ENCODE results near the gene CALN1. TPM values are rescaled to one million over a fixed set of nuclear protein-coding genes. Genes with fewer than 3 reads are reported as not detected.
"Not testable (repeated sequence)": the region's sequence is repeated elsewhere in the genome, so short reads cannot be mapped to it uniquely, and the experiment has no call there.

Gene CALN1
- total RNA-seq, 2 donors from 2014 or later: not detected

- DNase-seq (no peak), ATAC-seq (no peak)
- intact Hi-C loops (cut with DNase I): loop anchor here in 1 of 2 donors (2.0 to 10.0 kb wide), 2 partner anchors 741 to 881 kb away; no protein-coding TSS in a partner anchor
Observed at GRCh38 chr7:71753956-71754664, 658.0 kb downstream of the CALN1 start.

DNA sequence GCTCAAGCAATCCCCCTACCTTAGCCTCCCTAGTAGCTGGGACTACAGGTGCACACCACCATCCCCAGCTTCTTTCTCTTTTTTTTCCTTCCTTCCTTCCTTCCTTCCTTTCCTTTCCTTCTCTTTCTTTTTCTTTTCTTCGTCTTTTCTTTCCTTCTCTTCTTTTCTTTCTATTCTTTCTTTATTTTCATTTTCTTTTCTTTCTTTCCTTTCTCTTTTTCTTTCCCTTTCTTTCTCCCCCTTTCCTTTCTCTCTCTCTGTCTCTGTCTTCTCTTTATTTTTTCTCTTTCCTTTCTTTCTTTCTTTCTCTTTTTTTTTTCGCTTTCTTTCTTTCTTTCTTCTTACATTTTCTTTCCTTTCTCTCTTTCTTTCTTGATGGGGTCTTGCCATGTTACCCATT lies 658.9 kb downstream of the CALN1 start:
- no peak for ATAC-seq
- intact Hi-C loops (cut with DNase I): loop anchor here in 1 of 2 donors (2.0 to 10.0 kb wide), 2 partner anchors 742 to 882 kb away; no protein-coding TSS in a partner anchor
- no peak for DNase-seq

DNA sequence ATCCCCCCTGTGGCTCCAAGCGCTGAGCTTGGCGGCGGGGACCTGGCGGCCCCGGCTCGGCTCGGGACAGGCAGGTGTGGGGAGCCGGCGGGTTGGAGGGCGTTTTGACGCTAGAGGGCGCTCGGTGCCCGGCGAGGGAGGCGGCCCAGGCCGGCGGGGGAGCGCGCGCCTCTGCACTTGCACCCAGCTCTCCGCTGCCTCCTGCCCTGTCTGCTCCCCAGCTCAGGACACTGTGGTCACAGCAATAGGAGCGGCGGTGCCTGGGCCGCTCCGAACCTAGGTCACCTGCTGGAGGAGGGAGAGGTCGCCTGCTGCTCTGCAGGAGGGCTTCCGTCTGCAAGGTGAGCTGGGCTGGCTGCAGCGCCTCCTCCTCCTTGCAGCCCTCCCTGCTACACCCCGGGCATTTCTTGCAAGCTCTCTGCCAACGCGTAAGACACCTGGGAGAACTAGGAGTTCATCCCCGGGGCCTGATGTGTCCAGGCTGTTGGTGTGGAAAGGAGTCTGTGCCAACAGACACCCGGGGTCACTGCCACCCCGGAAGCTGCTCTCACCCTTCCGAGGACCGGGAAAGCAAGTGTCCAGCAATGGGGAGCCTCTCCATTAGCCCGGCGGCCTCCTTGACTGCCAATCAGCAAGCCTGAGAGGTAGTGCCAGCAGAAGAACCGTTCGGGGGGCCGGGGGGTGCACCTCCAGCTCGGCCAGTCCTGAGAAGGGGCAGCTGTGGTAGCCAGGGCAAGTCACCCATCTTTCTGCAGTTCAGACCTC lies 659.8 kb downstream of the CALN1 start:
- ATAC-seq: peak; percentile 59 to 77
- intact Hi-C loops (cut with DNase I): loop anchor here in 1 of 2 donors (2.0 to 10.0 kb wide), 2 partner anchors 742 to 882 kb away; no protein-coding TSS in a partner anchor
- peak; percentile 31 for DNase-seq

DNA sequence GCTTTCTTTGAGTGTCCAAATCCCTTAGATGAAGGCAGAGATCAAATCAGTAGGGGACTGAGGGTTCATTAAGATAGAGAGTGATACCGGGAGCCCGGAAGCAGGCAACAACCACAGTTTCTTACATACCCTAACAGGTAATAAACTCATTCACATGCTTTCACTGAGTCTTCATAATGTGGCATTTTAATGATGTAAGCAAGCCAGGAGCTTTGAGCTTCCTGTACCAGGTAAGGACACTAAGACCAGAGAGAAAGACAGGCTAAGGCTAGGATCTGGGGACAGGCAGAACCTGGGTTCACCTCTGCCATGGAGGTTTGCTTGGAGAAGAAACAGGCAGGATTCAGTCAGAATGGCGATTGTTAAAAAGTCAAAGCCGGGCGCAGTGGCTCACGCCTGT lies 661.8 kb downstream of the CALN1 start:
- DNase-seq: no peak
- no peak for ATAC-seq
- intact Hi-C loops (cut with DNase I): loop anchor here in 1 of 2 donors (10.0 kb wide), 1 partner anchor 885 kb away; no protein-coding TSS in a partner anchor

DNA sequence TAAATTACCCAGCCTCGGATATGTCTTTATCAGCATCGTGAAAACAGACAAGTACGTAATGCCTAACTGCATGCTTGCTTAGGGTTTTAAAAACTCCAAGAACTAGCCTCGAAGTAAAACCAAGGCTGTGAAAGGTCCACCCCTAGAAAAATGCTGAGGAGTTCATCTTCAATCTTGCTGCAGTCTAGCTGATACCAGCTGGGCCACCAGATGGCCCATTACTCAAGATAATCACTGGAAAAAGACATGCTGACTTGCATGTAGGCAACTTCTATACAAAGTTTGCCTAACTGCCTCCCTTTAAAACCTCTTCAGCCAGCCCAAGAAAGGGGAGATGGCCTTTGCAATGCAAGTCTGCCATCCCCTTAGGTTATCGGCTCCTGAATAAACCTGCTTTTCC lies 666.1 kb downstream of the CALN1 start:
- ATAC-seq: no peak
- intact Hi-C loops (cut with DNase I): no loop called here
- DNase-seq: no peak

- DNase-seq: no peak
- intact Hi-C loops (cut with DNase I): no loop called here
- ATAC-seq: no peak
Observed at GRCh38 chr7:71740174-71740560, 672.0 kb downstream of the CALN1 start.

- DNase-seq (no peak), ATAC-seq (no peak)
- intact Hi-C loops (cut with DNase I): no loop called here
Observed at GRCh38 chr7:71739520-71740173, 672.5 kb downstream of the CALN1 start.

- DNase-seq; intact Hi-C loops (cut with DNase I); ATAC-seq: not testable (repeated sequence)
Observed at GRCh38 chr7:71737931-71738540, 674.1 kb downstream of the CALN1 start.

- DNase-seq (peak; percentile 55), ATAC-seq (peak in 1 of 2 donors; percentile 35)
- intact Hi-C loops (cut with DNase I): no loop called here
Observed at GRCh38 chr7:71735961-71736556, 676.1 kb downstream of the CALN1 start.

DNA sequence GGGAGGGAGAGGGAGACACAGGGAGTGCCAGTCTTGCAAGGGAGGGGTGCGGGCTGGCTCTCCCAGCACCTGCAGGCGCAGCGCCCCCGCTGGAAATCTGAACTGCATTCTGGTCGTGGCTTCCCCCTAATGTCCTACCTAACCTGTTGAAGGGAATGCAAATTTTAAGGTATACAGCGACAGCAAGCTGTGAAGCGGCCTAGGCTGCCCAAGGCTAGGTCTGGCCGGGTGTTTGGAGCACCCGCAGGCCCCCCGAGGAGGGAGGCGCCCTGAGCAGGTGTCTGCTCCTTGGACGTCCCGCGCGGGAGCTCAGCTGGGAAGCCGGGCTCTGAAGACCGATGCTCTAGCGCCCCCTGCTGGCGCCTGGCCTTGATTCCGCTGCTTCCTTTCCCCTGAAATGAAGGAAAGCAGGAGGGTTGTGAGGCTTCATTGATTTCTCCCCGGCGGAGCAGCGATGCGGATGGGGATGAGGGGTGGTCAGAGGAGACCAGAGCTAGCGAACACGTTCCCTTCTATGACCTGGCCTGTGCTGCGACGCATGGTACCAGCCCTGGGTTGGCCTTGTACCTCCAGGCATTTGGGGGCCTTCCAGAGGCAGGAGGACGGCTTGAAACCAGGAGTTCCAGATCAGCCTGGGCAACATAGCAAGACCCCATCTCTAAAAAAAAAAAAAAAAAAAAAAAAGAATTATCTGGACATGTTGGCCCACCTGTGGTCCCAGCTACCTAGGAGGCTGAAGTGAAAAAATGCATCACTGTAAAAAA lies 678.8 kb downstream of the CALN1 start:
- DNase-seq (peak; percentile 81), ATAC-seq (peak; percentile 76)
- intact Hi-C loops (cut with DNase I): loop anchor here (2.0 to 5.0 kb wide), 2 partner anchors 491 to 876 kb away; no protein-coding TSS in a partner anchor

GRCh38 chr7:71731740-71732139 lies 680.4 kb downstream of the CALN1 start:
- intact Hi-C loops (cut with DNase I): loop anchor here (2.0 to 5.0 kb wide), 2 partner anchors 489 to 875 kb away; no protein-coding TSS in a partner anchor
- DNase-seq (no peak), ATAC-seq (no peak)
